GM23338 (cell line): ENCODE measurements around the gene PPP1R7. TPM values are rescaled to one million over a fixed set of nuclear protein-coding genes. Genes with fewer than 3 reads are reported as not detected.

Source experiments
- ATAC-seq: fragments of 200-7000 bp; cut with Tn5 transposase; 3 replicates; pipeline ENCODE4 v1.9.1; 2020
- DNase-seq: peaks from one replicate; pipeline ENCODE4 v3.0.0-alpha.2; 2015; ENCODE audit warnings: low spot score
- H2AFZ ChIP-seq: fragments of 200-600 bp; sonication (generic); 2 replicates; pipeline ENCODE4 v1.8.0; 2016; ENCODE audit warnings: antibody characterized with exemption, mild to moderate bottlenecking, moderate library complexity
- H3F3A ChIP-seq: fragments of 200-600 bp; sonication (generic); replicated peaks from 2 replicates; pipeline ENCODE4 v1.8.0; 2017; ENCODE audit warnings: antibody characterized with exemption, mixed run types, low read depth
- H3K27ac ChIP-seq: fragments of 200-600 bp; sonication (generic); 2 replicates; pipeline ENCODE4 v1.6.1; 2016; ENCODE audit warnings: low read depth
- H3K27me3 ChIP-seq: fragments of 200-600 bp; sonication (generic); 2 replicates; pipeline ENCODE4 v1.8.0; 2016; ENCODE audit warnings: mild to moderate bottlenecking, mixed run types, moderate library complexity; ENCODE audit not compliant: insufficient read depth
- H3K36me3 ChIP-seq: fragments of 200-600 bp; sonication (generic); 2 replicates; pipeline ENCODE4 v1.8.0; 2016; ENCODE audit warnings: mild to moderate bottlenecking; ENCODE audit not compliant: insufficient read depth
- H3K4me1 ChIP-seq: fragments of 200-600 bp; sonication (generic); 2 replicates; pipeline ENCODE4 v1.8.0; 2016; ENCODE audit warnings: mild to moderate bottlenecking, moderate library complexity; ENCODE audit not compliant: insufficient read depth
- H3K4me2 ChIP-seq: fragments of 200-600 bp; sonication (generic); 2 replicates; pipeline ENCODE4 v1.7.1; 2017; ENCODE audit warnings: mixed run types
- H3K4me3 ChIP-seq: fragments of 200-600 bp; sonication (generic); 2 replicates; pipeline ENCODE4 v1.6.1; 2016; ENCODE audit warnings: mixed run types
- H3K79me2 ChIP-seq: fragments of 200-600 bp; sonication (generic); replicated peaks from 2 replicates; pipeline ENCODE4 v1.8.0; 2017; ENCODE audit warnings: mild to moderate bottlenecking; ENCODE audit not compliant: insufficient read depth
- H3K9me2 ChIP-seq: fragments of 200-600 bp; sonication (generic); 2 replicates; pipeline ENCODE4 v1.8.0; 2017; ENCODE audit not compliant: insufficient read depth
- H4K20me1 ChIP-seq: fragments of 200-600 bp; sonication (generic); replicated peaks from 2 replicates; pipeline ENCODE4 v1.8.0; 2017; ENCODE audit warnings: mild to moderate bottlenecking; ENCODE audit not compliant: insufficient read depth
- H3K27ac Mint-ChIP-seq: 2 replicates; pipeline ENCODE4 v1.8.0; 2020; ENCODE audit warnings: inconsistent platforms, mild to moderate bottlenecking, moderate library complexity, mixed read lengths
- H3K27me3 Mint-ChIP-seq: 3 replicates; pipeline ENCODE4 v1.8.0; 2022; ENCODE audit warnings: low read depth, mild to moderate bottlenecking, moderate library complexity, mixed read lengths, inconsistent platforms; ENCODE audit not compliant: insufficient read depth, poor library complexity
- H3K36me3 Mint-ChIP-seq: 3 replicates; pipeline ENCODE4 v1.8.0; 2021; ENCODE audit warnings: low read depth, mild to moderate bottlenecking, inconsistent platforms, moderate library complexity, mixed read lengths
- H3K4me1 Mint-ChIP-seq: 3 replicates; pipeline ENCODE4 v1.8.0; 2020; ENCODE audit warnings: mild to moderate bottlenecking, inconsistent platforms, mixed read lengths
- H3K4me3 Mint-ChIP-seq: 3 replicates; pipeline ENCODE4 v1.8.0; 2021; ENCODE audit warnings: moderate library complexity, mild to moderate bottlenecking, inconsistent platforms, mixed read lengths
- H3K9me3 Mint-ChIP-seq: 3 replicates; pipeline ENCODE4 v1.8.0; 2020; ENCODE audit warnings: moderate library complexity, mild to moderate bottlenecking, inconsistent platforms, mixed read lengths
- CREB1 ChIP-seq: fragments of 250-450 bp; sonication (Bioruptor Pico); IDR thresholded peaks from 2 replicates; pipeline ENCODE4 v1.5.0; 2020; ENCODE audit warnings: low read depth, mild to moderate bottlenecking, moderate library complexity
- EZH2 ChIP-seq: fragments of 200-600 bp; sonication (generic); IDR thresholded peaks from one replicate; pipeline ENCODE4 v1.8.0; 2017; ENCODE audit warnings: antibody characterized with exemption, mild to moderate bottlenecking, low read depth; ENCODE audit not compliant: unreplicated experiment
- EZH2phosphoT487 ChIP-seq: fragments of 200-600 bp; sonication (generic); IDR thresholded peaks from one replicate; pipeline ENCODE4 v1.8.1; 2018; ENCODE audit warnings: antibody characterized with exemption; ENCODE audit not compliant: unreplicated experiment
- JUNB ChIP-seq: IDR thresholded peaks from one replicate; pipeline ENCODE4 v1.6.1; 2016; ENCODE audit warnings: antibody characterized with exemption; ENCODE audit not compliant: unreplicated experiment
- NANOG ChIP-seq: IDR thresholded peaks from 2 replicates; pipeline ENCODE4 v1.6.1; 2016; ENCODE audit warnings: antibody characterized with exemption, borderline replicate concordance
- POLR2AphosphoS5 ChIP-seq: IDR thresholded peaks from 2 replicates; pipeline ENCODE4 v1.6.1; 2016; ENCODE audit warnings: antibody characterized with exemption, low read depth
- STAT1 ChIP-seq: IDR thresholded peaks from one replicate; pipeline ENCODE4 v1.6.1; 2016; ENCODE audit warnings: antibody characterized with exemption; ENCODE audit not compliant: unreplicated experiment
- ZNF114 ChIP-seq: fragments of 250-450 bp; sonication (Bioruptor Pico); IDR thresholded peaks from 2 replicates; pipeline ENCODE4 v1.5.0; 2020; ENCODE audit warnings: mild to moderate bottlenecking, moderate library complexity
- ZNF331 ChIP-seq: fragments of 250-450 bp; sonication (Bioruptor Pico); IDR thresholded peaks from 2 replicates; pipeline ENCODE4 v1.5.0; 2020; ENCODE audit warnings: low read depth, mild to moderate bottlenecking, moderate library complexity
- polyA plus RNA-seq: library from polyadenylated mRNA; unstranded; fragments of >200 nt; fragmentation: Nextera tagmentation; extraction: Ambion mirVana; gene quantifications from 2 replicates; pipeline ENCODE4 v1.2.1, GENCODE V29; 2016
- total RNA-seq: library from RNA; depleted of rRNA; stranded (reverse); fragments of >200 nt; shearing (Covaris generic); gene quantifications from 2 replicates; pipeline ENCODE4 v1.2.3, GENCODE V29; 2014
- TF ChIP-seq, protein P1 (sequence below), 2 experiments: fragments of 200-600 bp in 1 of 2; sonication (generic) in 1 of 2; conservative IDR thresholded peaks; 2 replicates each; pipeline versions ENCODE4 v1.5.1 to v1.6.1; 2016 to 2017; ENCODE audit warnings: antibody characterized with exemption in 2 of 2, low read depth in 2 of 2, mild to moderate bottlenecking in 2 of 2, moderate library complexity in 1 of 2
- TF ChIP-seq, protein P2 (sequence below): IDR thresholded peaks from 2 replicates; pipeline ENCODE4 v1.6.1; 2016; ENCODE audit warnings: antibody characterized with exemption
- TF ChIP-seq, protein P3 (sequence below): IDR thresholded peaks from one replicate; pipeline ENCODE4 v1.6.1; 2018; ENCODE audit warnings: antibody characterized with exemption; ENCODE audit not compliant: unreplicated experiment
- TF ChIP-seq, protein P4 (sequence below): fragments of 250-450 bp; sonication (Bioruptor Pico); IDR thresholded peaks from 2 replicates; pipeline ENCODE4 v1.5.0; 2020; ENCODE audit warnings: mild to moderate bottlenecking, moderate library complexity

The PPP1R7 gene
- total and polyA plus RNA-seq, 2 experiments from 2014 or later, result 48.2 to 94.3 TPM

DNA sequence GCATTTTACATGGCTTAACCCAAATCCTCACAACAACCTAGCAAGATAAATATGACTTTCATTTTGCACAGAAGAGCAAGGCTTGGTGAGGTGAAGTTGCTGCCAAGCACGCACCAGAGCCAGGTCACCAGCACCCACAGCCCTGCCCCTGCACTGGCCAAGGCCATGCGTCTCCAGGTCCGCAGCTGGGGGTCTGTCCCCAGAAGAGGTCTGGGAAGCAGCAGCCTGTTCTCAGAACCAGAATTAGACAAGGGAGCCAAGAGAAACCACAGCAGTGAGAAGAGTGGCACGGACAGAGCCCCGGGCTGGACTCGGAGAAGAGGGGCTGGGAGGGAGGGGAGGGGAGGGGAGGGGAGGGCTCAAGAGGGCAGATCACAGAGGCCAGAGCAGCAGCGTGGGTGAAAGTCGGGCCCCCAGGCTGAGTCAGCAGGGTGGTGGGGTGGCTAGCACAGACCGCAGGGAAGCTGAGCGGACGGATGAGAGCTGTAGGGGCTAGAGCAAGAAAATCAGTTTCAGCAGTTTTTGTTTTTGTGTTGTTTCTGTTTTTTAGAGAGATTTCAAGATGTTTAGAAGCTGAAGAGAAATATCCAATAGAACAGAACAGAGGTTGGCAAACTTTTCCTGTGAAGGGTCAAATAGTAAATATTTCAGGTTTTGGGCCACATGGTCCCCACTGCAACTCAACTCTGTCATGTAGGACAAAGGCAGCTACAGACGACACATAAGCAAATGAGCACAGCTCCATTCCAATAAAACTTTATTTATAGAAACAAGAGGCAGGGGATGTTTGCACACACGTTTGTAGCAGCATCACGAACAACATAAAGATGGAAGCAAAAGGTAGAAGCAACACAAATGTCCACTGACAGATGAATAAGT is 40.8 kb upstream of the PPP1R7 start:
- no peaks in the 10 kb centered on the region for H3K27me3 ChIP-seq
- DNase-seq (no peak), ATAC-seq (no peak)
- H3K9me2 ChIP-seq, result no peaks in the 10 kb centered on the region
- no peak overlapping the region for H3K27ac ChIP-seq
- no peaks in the 10 kb centered on the region for H3K79me2 ChIP-seq
- Mint-ChIP-seq H3K4me1 (no peaks in the 10 kb centered on the region), H3K36me3 (peaks cover 15% of the 10 kb centered on the region; the same call in 2 of the 3 replicates), H3K27me3 (peaks cover 2% of the 10 kb centered on the region), H3K27ac (no peak overlapping the region), H3K4me3 (no peak overlapping the region), H3K9me3 (no peaks in the 10 kb centered on the region; the same call in 2 of the 3 replicates)
- no peak overlapping the region for H3K4me3 ChIP-seq
- no peak overlapping the region for H2AFZ ChIP-seq
- H4K20me1 ChIP-seq, result no peaks in the 10 kb centered on the region
- no peaks in the 10 kb centered on the region for H3K36me3 ChIP-seq
- H3F3A ChIP-seq, result no peaks in the 10 kb centered on the region
- no peaks in the 10 kb centered on the region for H3K4me1 ChIP-seq
- no peak overlapping the region for H3K4me2 ChIP-seq
- TF ChIP-seq, protein P1, sequence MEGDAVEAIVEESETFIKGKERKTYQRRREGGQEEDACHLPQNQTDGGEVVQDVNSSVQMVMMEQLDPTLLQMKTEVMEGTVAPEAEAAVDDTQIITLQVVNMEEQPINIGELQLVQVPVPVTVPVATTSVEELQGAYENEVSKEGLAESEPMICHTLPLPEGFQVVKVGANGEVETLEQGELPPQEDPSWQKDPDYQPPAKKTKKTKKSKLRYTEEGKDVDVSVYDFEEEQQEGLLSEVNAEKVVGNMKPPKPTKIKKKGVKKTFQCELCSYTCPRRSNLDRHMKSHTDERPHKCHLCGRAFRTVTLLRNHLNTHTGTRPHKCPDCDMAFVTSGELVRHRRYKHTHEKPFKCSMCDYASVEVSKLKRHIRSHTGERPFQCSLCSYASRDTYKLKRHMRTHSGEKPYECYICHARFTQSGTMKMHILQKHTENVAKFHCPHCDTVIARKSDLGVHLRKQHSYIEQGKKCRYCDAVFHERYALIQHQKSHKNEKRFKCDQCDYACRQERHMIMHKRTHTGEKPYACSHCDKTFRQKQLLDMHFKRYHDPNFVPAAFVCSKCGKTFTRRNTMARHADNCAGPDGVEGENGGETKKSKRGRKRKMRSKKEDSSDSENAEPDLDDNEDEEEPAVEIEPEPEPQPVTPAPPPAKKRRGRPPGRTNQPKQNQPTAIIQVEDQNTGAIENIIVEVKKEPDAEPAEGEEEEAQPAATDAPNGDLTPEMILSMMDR (conservative IDR thresholded peaks at IDR 0.05; ENCODE audit: low read depth in 2 of 2), result no peak
- TF ChIP-seq EZH2phosphoT487, result no peak
- no peak for TF ChIP-seq STAT1
- TF ChIP-seq EZH2, result no peak
- TF ChIP-seq, protein P2, sequence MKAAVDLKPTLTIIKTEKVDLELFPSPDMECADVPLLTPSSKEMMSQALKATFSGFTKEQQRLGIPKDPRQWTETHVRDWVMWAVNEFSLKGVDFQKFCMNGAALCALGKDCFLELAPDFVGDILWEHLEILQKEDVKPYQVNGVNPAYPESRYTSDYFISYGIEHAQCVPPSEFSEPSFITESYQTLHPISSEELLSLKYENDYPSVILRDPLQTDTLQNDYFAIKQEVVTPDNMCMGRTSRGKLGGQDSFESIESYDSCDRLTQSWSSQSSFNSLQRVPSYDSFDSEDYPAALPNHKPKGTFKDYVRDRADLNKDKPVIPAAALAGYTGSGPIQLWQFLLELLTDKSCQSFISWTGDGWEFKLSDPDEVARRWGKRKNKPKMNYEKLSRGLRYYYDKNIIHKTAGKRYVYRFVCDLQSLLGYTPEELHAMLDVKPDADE, result no peak
- TF ChIP-seq ZNF114, result no peak
- TF ChIP-seq, protein P3, sequence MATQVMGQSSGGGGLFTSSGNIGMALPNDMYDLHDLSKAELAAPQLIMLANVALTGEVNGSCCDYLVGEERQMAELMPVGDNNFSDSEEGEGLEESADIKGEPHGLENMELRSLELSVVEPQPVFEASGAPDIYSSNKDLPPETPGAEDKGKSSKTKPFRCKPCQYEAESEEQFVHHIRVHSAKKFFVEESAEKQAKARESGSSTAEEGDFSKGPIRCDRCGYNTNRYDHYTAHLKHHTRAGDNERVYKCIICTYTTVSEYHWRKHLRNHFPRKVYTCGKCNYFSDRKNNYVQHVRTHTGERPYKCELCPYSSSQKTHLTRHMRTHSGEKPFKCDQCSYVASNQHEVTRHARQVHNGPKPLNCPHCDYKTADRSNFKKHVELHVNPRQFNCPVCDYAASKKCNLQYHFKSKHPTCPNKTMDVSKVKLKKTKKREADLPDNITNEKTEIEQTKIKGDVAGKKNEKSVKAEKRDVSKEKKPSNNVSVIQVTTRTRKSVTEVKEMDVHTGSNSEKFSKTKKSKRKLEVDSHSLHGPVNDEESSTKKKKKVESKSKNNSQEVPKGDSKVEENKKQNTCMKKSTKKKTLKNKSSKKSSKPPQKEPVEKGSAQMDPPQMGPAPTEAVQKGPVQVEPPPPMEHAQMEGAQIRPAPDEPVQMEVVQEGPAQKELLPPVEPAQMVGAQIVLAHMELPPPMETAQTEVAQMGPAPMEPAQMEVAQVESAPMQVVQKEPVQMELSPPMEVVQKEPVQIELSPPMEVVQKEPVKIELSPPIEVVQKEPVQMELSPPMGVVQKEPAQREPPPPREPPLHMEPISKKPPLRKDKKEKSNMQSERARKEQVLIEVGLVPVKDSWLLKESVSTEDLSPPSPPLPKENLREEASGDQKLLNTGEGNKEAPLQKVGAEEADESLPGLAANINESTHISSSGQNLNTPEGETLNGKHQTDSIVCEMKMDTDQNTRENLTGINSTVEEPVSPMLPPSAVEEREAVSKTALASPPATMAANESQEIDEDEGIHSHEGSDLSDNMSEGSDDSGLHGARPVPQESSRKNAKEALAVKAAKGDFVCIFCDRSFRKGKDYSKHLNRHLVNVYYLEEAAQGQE, result no peak
- TF ChIP-seq JUNB, result no peak
- no peak for TF ChIP-seq NANOG
- no peak for TF ChIP-seq CREB1 (CRISPR knock-in tag)
- TF ChIP-seq ZNF331 (CRISPR knock-in tag), result no peak
- TF ChIP-seq, protein P4, sequence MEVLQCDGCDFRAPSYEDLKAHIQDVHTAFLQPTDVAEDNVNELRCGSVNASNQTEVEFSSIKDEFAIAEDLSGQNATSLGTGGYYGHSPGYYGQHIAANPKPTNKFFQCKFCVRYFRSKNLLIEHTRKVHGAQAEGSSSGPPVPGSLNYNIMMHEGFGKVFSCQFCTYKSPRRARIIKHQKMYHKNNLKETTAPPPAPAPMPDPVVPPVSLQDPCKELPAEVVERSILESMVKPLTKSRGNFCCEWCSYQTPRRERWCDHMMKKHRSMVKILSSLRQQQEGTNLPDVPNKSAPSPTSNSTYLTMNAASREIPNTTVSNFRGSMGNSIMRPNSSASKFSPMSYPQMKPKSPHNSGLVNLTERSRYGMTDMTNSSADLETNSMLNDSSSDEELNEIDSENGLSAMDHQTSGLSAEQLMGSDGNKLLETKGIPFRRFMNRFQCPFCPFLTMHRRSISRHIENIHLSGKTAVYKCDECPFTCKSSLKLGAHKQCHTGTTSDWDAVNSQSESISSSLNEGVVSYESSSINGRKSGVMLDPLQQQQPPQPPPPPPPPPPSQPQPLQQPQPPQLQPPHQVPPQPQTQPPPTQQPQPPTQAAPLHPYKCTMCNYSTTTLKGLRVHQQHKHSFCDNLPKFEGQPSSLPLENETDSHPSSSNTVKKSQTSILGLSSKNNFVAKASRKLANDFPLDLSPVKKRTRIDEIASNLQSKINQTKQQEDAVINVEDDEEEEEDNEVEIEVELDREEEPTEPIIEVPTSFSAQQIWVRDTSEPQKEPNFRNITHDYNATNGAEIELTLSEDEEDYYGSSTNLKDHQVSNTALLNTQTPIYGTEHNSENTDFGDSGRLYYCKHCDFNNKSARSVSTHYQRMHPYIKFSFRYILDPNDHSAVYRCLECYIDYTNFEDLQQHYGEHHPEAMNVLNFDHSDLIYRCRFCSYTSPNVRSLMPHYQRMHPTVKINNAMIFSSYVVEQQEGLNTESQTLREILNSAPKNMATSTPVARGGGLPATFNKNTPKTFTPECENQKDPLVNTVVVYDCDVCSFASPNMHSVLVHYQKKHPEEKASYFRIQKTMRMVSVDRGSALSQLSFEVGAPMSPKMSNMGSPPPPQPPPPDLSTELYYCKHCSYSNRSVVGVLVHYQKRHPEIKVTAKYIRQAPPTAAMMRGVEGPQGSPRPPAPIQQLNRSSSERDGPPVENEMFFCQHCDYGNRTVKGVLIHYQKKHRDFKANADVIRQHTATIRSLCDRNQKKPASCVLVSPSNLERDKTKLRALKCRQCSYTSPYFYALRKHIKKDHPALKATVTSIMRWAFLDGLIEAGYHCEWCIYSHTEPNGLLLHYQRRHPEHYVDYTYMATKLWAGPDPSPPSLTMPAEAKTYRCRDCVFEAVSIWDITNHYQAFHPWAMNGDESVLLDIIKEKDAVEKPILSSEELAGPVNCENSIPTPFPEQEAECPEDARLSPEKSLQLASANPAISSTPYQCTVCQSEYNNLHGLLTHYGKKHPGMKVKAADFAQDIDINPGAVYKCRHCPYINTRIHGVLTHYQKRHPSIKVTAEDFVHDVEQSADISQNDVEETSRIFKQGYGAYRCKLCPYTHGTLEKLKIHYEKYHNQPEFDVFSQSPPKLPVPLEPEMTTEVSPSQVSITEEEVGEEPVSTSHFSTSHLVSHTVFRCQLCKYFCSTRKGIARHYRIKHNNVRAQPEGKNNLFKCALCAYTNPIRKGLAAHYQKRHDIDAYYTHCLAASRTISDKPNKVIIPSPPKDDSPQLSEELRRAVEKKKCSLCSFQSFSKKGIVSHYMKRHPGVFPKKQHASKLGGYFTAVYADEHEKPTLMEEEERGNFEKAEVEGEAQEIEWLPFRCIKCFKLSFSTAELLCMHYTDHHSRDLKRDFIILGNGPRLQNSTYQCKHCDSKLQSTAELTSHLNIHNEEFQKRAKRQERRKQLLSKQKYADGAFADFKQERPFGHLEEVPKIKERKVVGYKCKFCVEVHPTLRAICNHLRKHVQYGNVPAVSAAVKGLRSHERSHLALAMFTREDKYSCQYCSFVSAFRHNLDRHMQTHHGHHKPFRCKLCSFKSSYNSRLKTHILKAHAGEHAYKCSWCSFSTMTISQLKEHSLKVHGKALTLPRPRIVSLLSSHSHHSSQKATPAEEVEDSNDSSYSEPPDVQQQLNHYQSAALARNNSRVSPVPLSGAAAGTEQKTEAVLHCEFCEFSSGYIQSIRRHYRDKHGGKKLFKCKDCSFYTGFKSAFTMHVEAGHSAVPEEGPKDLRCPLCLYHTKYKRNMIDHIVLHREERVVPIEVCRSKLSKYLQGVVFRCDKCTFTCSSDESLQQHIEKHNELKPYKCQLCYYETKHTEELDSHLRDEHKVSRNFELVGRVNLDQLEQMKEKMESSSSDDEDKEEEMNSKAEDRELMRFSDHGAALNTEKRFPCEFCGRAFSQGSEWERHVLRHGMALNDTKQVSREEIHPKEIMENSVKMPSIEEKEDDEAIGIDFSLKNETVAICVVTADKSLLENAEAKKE (CRISPR knock-in tag), result no peak
- TF ChIP-seq POLR2AphosphoS5, result no peak
